ENCODE data around the gene WRNIP1.
A peak's percentile ranks its signal among the peaks of the same experiment; 100 is the strongest.

WRNIP1 gene

GRCh38 chr6:2765166-2765895, at the start of gene WRNIP1:
Gene WRNIP1 (plus strand): TSS chr6:2765393. CDS start chr6:2765623, 230 bp downstream.
- peak; percentile 99 for DNase-seq

GRCh38 chr6:2715737-2716136, 49.5 kb upstream of the WRNIP1 start:
- DNase-seq: no peak

GRCh38 chr6:2716936-2717700, 48.1 kb upstream of the WRNIP1 start:
- DNase-seq: no peak

- no peak for DNase-seq
Measured at GRCh38 chr6:2718334-2719092, 46.7 kb upstream of the WRNIP1 start.

- no peak for DNase-seq
Measured at GRCh38 chr6:2719093-2719455, 46.1 kb upstream of the WRNIP1 start.

- no peak for DNase-seq
Measured at GRCh38 chr6:2721219-2721618, 44.0 kb upstream of the WRNIP1 start.

GRCh38 chr6:2725364-2725988, 39.7 kb upstream of the WRNIP1 start:
- no peak for DNase-seq

GRCh38 chr6:2725999-2726567, 39.1 kb upstream of the WRNIP1 start:
- no peak for DNase-seq

- DNase-seq: no peak
Measured at GRCh38 chr6:2729921-2730320, 35.3 kb upstream of the WRNIP1 start.

- DNase-seq: no peak
Measured at GRCh38 chr6:2730353-2731107, 34.7 kb upstream of the WRNIP1 start.

GRCh38 chr6:2731281-2731909, 33.8 kb upstream of the WRNIP1 start:
- DNase-seq: no peak

- DNase-seq: no peak
Measured at GRCh38 chr6:2732503-2733089, 32.6 kb upstream of the WRNIP1 start.

GRCh38 chr6:2733324-2733723, 31.9 kb upstream of the WRNIP1 start:
- DNase-seq: no peak

GRCh38 chr6:2733736-2734480, 31.3 kb upstream of the WRNIP1 start:
- DNase-seq: no peak

GRCh38 chr6:2734488-2735166, 30.6 kb upstream of the WRNIP1 start:
- DNase-seq: no peak

- no peak for DNase-seq
Measured at GRCh38 chr6:2737885-2738284, 27.3 kb upstream of the WRNIP1 start.

GRCh38 chr6:2738373-2738979, 26.7 kb upstream of the WRNIP1 start:
- peak; percentile 26 for DNase-seq

GRCh38 chr6:2739335-2739734, 25.9 kb upstream of the WRNIP1 start:
- no peak for DNase-seq

GRCh38 chr6:2740581-2740980, 24.6 kb upstream of the WRNIP1 start:
- DNase-seq: no peak
